H9 (cell line): ENCODE data around the gene MYRF. TPM values are rescaled to one million over a fixed set of nuclear protein-coding genes. Genes with fewer than 3 reads are reported as not detected.
A peak's percentile ranks its signal among the peaks of the same experiment; 100 is the strongest.

Source experiments
- DNase-seq: peaks from one replicate; pipeline ENCODE4 v3.0.0-alpha.2; 2017
- H2AFZ ChIP-seq: one replicate; pipeline ENCODE4 v1.6.1; 2013; ENCODE audit warnings: mild to moderate bottlenecking, low read length, control low read depth, moderate library complexity
- H2AK5ac ChIP-seq: 2 replicates; pipeline ENCODE4 v1.6.1; 2013; ENCODE audit warnings: low read length, control low read depth, mixed read lengths; ENCODE audit not compliant: insufficient read length
- H2BK120ac ChIP-seq: one replicate; pipeline ENCODE4 v1.6.1; 2013; ENCODE audit warnings: low read depth, mild to moderate bottlenecking, low read length, control low read depth, inconsistent platforms; ENCODE audit not compliant: poor library complexity, severe bottlenecking
- H2BK12ac ChIP-seq: 2 replicates; pipeline ENCODE4 v1.6.1; 2013; ENCODE audit warnings: low read length, control low read depth, mixed read lengths, low read depth; ENCODE audit not compliant: insufficient read length
- H2BK15ac ChIP-seq: 2 replicates; pipeline ENCODE4 v1.6.1; 2013; ENCODE audit warnings: low read depth, low read length, control low read depth
- H2BK20ac ChIP-seq: one replicate; pipeline ENCODE4 v1.6.1; 2013; ENCODE audit warnings: low read depth, mild to moderate bottlenecking, low read length, control low read depth, inconsistent platforms; ENCODE audit not compliant: poor library complexity, severe bottlenecking
- H2BK5ac ChIP-seq: 2 replicates; pipeline ENCODE4 v1.6.1; 2013; ENCODE audit warnings: low read length, control low read depth, mixed read lengths; ENCODE audit not compliant: insufficient read length
- H3K14ac ChIP-seq: 2 replicates; pipeline ENCODE4 v1.6.1; 2013; ENCODE audit warnings: low read length, control low read depth; ENCODE audit not compliant: insufficient read depth
- H3K18ac ChIP-seq: 2 replicates; pipeline ENCODE4 v1.6.1; 2013; ENCODE audit warnings: low read depth, mild to moderate bottlenecking, mixed read lengths, low read length, control low read depth; ENCODE audit not compliant: insufficient read length
- H3K23ac ChIP-seq: 2 replicates; pipeline ENCODE4 v1.6.1; 2013; ENCODE audit warnings: low read length, control low read depth, mixed read lengths, low read depth; ENCODE audit not compliant: insufficient read length
- H3K23me2 ChIP-seq: 2 replicates; pipeline ENCODE4 v1.6.1; 2013; ENCODE audit warnings: low read depth, mild to moderate bottlenecking, mixed read lengths, low read length, control low read depth; ENCODE audit not compliant: insufficient read length, poor library complexity, severe bottlenecking
- H3K27ac ChIP-seq: 2 replicates; pipeline ENCODE4 v1.5.1; 2013; ENCODE audit warnings: low read length, control low read depth, mixed read lengths, low read depth; ENCODE audit not compliant: insufficient read length
- H3K27me3 ChIP-seq: 2 replicates; pipeline ENCODE4 v1.6.1; 2013; ENCODE audit warnings: low read length, control low read depth, inconsistent platforms; ENCODE audit not compliant: insufficient read depth
- H3K4ac ChIP-seq: 2 replicates; pipeline ENCODE4 v1.6.1; 2013; ENCODE audit warnings: low read depth, mild to moderate bottlenecking, control low read depth, inconsistent platforms, low read length, moderate library complexity
- H3K4me1 ChIP-seq: 2 replicates; pipeline ENCODE4 v1.6.1; 2013; ENCODE audit warnings: low read length, control low read depth, inconsistent platforms; ENCODE audit not compliant: insufficient read depth
- H3K4me2 ChIP-seq: 2 replicates; pipeline ENCODE4 v1.6.1; 2013; ENCODE audit warnings: low read length, control low read depth, mixed read lengths; ENCODE audit not compliant: insufficient read length, insufficient read depth
- H3K56ac ChIP-seq: 2 replicates; pipeline ENCODE4 v1.6.1; 2013; ENCODE audit warnings: low read depth, mild to moderate bottlenecking, mixed read lengths, low read length, control low read depth; ENCODE audit not compliant: insufficient read length
- H3K79me1 ChIP-seq: 2 replicates; pipeline ENCODE4 v1.6.1; 2013; ENCODE audit warnings: low read depth, mild to moderate bottlenecking, moderate library complexity, low read length, control low read depth, inconsistent platforms; ENCODE audit not compliant: insufficient read depth, poor library complexity, severe bottlenecking
- H3K79me2 ChIP-seq: 2 replicates; pipeline ENCODE4 v1.6.1; 2013; ENCODE audit warnings: low read length, control low read depth, inconsistent platforms; ENCODE audit not compliant: insufficient read depth
- H3K9ac ChIP-seq: 2 replicates; pipeline ENCODE4 v1.6.1; 2013; ENCODE audit warnings: low read length, control low read depth, mixed read lengths; ENCODE audit not compliant: insufficient read length; ENCODE audit errors: extremely low read depth
- H3K9me3 ChIP-seq: one replicate; pipeline ENCODE4 v1.6.1; 2013; ENCODE audit warnings: low read depth, low read length, inconsistent platforms; ENCODE audit not compliant: control insufficient read depth
- H3T11ph ChIP-seq: one replicate; pipeline ENCODE4 v1.6.1; 2013; ENCODE audit warnings: mild to moderate bottlenecking, low read length, control low read depth, inconsistent platforms
- H4K20me1 ChIP-seq: one replicate; pipeline ENCODE4 v1.6.1; 2013; ENCODE audit not compliant: control insufficient read depth, insufficient read length, insufficient read depth
- H4K5ac ChIP-seq: 2 replicates; pipeline ENCODE4 v1.6.1; 2013; ENCODE audit warnings: low read depth, mild to moderate bottlenecking, mixed read lengths, low read length, control low read depth; ENCODE audit not compliant: insufficient read length
- H4K8ac ChIP-seq: replicated peaks from 2 replicates; pipeline ENCODE4 v1.6.1; 2013; ENCODE audit warnings: low read length, control low read depth, mixed read lengths, low read depth; ENCODE audit not compliant: insufficient read length
- H4K91ac ChIP-seq: 2 replicates; pipeline ENCODE4 v1.6.1; 2013; ENCODE audit warnings: low read depth, mild to moderate bottlenecking, moderate library complexity, mixed read lengths, low read length, control low read depth; ENCODE audit not compliant: insufficient read length
- H3K27ac Mint-ChIP-seq, 3 experiments: 2 replicates in 2 of 3; 3 replicates in 1 of 3; pipeline ENCODE4 v1.8.0; 2020 to 2021; ENCODE audit warnings: mixed read lengths in 3 of 3, mild to moderate bottlenecking in 1 of 3, moderate library complexity in 1 of 3
- H3K27me3 Mint-ChIP-seq: 2 replicates; pipeline ENCODE4 v1.8.0; 2021; ENCODE audit warnings: low read depth, mild to moderate bottlenecking, moderate library complexity, mixed read lengths
- H3K36me3 Mint-ChIP-seq, 3 experiments: 2 replicates in 2 of 3; 3 replicates in 1 of 3; pipeline ENCODE4 v1.8.0; 2020 to 2021; ENCODE audit warnings: low read depth in 3 of 3, mixed read lengths in 3 of 3; ENCODE audit not compliant: insufficient read depth in 1 of 3
- H3K4me1 Mint-ChIP-seq, 2 experiments: 2 replicates each; pipeline ENCODE4 v1.8.0; 2020; ENCODE audit warnings: mixed read lengths in 2 of 2
- H3K4me3 Mint-ChIP-seq, 2 experiments: 2 replicates in 1 of 2; 3 replicates in 1 of 2; pipeline ENCODE4 v1.8.0; 2020 to 2021; ENCODE audit warnings: mild to moderate bottlenecking in 2 of 2, mixed read lengths in 2 of 2, moderate library complexity in 1 of 2
- H3K9me3 Mint-ChIP-seq, 2 experiments: 2 replicates in 1 of 2; 3 replicates in 1 of 2; pipeline ENCODE4 v1.8.0; 2020; ENCODE audit warnings: mild to moderate bottlenecking in 2 of 2, mixed read lengths in 2 of 2, moderate library complexity in 1 of 2
- CTCF ChIP-seq: fragments of 200-600 bp; sonication (generic); conservative IDR thresholded peaks from 3 replicates; pipeline ENCODE4 v1.8.0; 2021; ENCODE audit warnings: antibody characterized with exemption, mild to moderate bottlenecking
- WGBS: extraction: QIAGEN DNeasy Blood & Tissue Kit; methylation state at CpG from one replicate; pipeline ENCODE4 v1.1.7; 2013; ENCODE audit warnings: missing lambda C conversion rate, low lambda C conversion rate, mixed read lengths; ENCODE audit not compliant: insufficient read length; ENCODE audit errors: extremely low coverage; 5-methylcytosine and 5-hydroxymethylcytosine counted together
- total RNA-seq: library from RNA; stranded (reverse); gene quantifications from 2 replicates; pipeline ENCODE4 v1.2.1, GENCODE V29; 2021

MYRF gene
- total RNA-seq, 1 experiment from 2014 or later = 13.9 TPM

GRCh38 chr11:61747192-61747966 lies 5.1 kb upstream of the MYRF start:
- H3T11ph ChIP-seq = no peak overlapping the region
- H3K23me2 ChIP-seq = no peaks in the 10 kb centered on the region
- no peak overlapping the region for H3K4me2 ChIP-seq
- no peak overlapping the region for H2AK5ac ChIP-seq
- H4K5ac ChIP-seq = no peak overlapping the region
- no peaks in the 10 kb centered on the region for H3K79me1 ChIP-seq
- H3K9ac ChIP-seq = no peak overlapping the region
- no peaks in the 10 kb centered on the region; a peak in 1 of 5 replicates for H3K9me3 Mint-ChIP-seq
- 0 out of 7 replicates have a peak overlapping the region, but pooled peaks of 1 of the 3 experiments have one; percentile 10 for H3K27ac Mint-ChIP-seq
- H3K56ac ChIP-seq = no peak overlapping the region
- H3K4me3 Mint-ChIP-seq = no peak overlapping the region
- H3K23ac ChIP-seq = no peak overlapping the region
- H2AFZ ChIP-seq = no peak overlapping the region
- peaks cover 22% of the 10 kb centered on the region for H3K27me3 Mint-ChIP-seq
- H4K8ac ChIP-seq = no peak overlapping the region
- no peak overlapping the region for H2BK15ac ChIP-seq
- no peaks in the 10 kb centered on the region for H3K9me3 ChIP-seq
- H3K27me3 ChIP-seq = no peaks in the 10 kb centered on the region; the same call in 1 of the 2 replicates
- peaks cover 2% of the 10 kb centered on the region; the same call in 1 of the 2 replicates for H3K4me1 ChIP-seq
- H2BK20ac ChIP-seq = no peak overlapping the region
- peaks cover 30 to 46% of the 10 kb centered on the region in 2 experiments for H3K4me1 Mint-ChIP-seq
- no peak overlapping the region for H3K4ac ChIP-seq
- no peaks in the 10 kb centered on the region for H3K79me2 ChIP-seq
- no peak overlapping the region for H2BK12ac ChIP-seq
- peak; percentile 89 for TF ChIP-seq CTCF
- no peaks in the 10 kb centered on the region for H4K20me1 ChIP-seq
- peak; percentile 89 for DNase-seq
- no peak overlapping the region for H3K27ac ChIP-seq
- H3K18ac ChIP-seq = no peak overlapping the region
- H3K14ac ChIP-seq = no peak overlapping the region
- peaks cover 0 to 4% (median 0%) of the 10 kb centered on the region in 3 experiments; a peak in 2 of 7 replicates for H3K36me3 Mint-ChIP-seq
- H4K91ac ChIP-seq = no peak overlapping the region
- WGBS = no CpG with 5 or more reads among the region's 19 CpGs
- H2BK5ac ChIP-seq = no peak overlapping the region
- H2BK120ac ChIP-seq = no peak overlapping the region
